ENCODE measurements around the gene IDH3A.

IDH3A gene

DNA sequence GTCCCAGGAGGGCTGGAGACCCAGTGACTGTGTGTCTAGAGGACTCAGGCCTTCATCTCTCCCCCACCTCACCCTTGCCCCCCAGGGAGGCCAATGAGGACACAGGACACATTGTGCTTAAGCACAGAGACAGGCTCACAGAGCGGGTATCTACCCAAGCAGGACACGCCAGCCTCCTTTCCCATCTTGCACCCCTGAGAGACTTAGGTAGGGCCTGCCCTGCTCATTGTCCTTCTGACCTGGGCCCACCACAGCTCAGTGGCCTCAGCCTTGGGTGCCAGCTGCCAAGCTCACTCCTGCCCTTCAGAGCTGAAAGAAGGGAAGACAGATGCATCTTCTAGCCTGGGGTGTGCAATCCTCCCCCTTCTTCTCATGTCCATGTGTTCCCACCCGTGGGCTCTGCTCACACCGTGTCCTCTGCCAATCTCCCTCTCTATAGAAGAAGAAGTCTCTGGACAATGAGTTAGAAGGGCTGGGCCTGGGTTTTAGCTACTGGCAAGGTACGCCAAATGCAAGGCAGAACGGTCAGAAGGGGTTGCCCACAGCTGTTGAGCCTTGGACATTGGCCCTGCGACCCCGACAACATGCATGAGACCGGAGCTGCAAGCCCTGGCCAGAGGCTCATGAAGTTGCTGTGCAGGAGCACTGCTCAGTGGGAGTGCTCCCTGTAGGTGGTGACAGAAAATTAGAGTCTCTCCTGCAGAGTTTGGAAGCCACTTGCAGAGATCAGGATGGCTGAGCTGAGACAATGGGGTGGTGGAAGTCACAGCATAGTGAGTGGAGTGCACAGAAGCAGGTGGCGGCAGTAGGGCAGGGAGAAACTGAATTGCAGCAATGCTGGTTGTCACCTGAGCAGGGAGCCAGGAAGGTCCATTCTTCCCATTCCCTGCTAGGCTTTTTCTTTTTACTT lies 52.4 kb downstream of the IDH3A start:
- no peak for DNase-seq (ENCODE audit: low read depth in 4 of 4, low spot score in 1 of 4)

GRCh38 chr15:78203346-78204225 lies 54.4 kb downstream of the IDH3A start:
- no peak for DNase-seq (ENCODE audit: low read depth in 4 of 4, low spot score in 1 of 4)

DNA sequence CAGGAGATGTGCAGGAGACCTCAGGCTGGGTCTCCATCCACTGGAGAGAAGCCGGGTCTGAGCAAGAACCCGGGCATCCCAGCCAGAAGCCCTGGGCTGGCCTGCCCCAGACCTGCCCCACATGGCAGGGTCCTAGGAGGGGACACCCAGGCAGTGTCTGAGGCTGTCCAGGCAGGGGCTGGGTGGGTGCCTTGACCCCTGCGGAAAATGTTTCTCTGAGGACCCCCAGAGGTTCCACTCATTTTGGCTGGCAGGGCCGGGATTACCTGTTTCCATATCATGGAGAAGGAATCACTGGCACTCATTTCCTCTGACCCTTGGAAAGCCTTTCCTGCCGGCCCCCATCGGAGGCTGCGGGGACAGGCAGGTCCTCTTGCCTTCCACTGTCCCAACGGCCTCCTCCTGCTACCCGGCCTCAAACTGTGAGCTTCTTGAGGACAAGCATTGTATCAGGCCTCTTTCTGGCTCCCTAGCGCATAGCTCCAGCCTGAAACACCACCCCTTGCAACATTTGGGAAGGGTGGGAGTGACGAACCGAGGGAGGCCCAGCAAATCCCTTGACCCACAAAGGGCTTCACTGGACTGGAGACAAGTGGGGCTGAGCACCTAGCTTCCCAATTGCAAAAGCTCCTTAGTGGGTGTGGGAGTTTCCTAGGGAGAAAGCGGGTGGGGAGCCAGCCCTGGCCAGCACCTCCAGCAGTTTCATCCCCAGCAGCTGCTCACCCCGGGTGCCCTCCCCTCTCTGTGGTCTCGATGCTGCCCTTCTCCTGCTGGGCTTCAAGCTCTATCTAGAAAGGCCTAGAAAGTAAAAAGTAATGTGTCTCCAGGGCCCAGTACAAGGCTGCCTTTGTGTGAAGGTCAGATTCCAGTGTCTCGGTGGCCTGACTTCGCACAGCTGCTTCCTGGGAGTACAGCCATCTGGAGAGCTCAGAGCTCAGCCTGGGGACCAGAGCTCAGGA lies 55.5 kb downstream of the IDH3A start:
- no peak for DNase-seq (ENCODE audit: low read depth in 4 of 4, low spot score in 1 of 4)

DNA sequence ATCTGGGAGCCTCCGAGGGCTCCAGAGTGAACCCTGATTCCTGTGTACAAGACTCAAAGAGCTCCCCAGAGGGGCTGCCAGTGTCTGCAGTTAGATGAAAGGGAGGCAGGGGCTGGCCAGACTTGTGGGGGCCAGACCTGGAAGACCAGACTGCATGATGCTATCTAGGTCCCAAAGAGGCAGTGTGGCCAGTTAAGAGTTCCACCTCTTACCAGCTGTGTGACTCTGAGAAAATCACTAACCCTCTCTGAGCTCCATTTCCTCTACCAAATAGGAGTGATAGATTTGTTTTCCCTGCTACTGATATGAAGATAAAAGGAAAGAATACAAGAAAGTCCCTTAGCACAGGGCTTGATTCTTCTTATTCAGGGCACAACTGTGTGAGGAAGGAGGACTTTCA lies 56.2 kb downstream of the IDH3A start:
- no peak for DNase-seq (ENCODE audit: low read depth in 4 of 4, low spot score in 1 of 4)

- no peak for DNase-seq (ENCODE audit: low read depth in 4 of 4, low spot score in 1 of 4)
Observed at GRCh38 chr15:78205856-78206255, 56.7 kb downstream of the IDH3A start.

DNA sequence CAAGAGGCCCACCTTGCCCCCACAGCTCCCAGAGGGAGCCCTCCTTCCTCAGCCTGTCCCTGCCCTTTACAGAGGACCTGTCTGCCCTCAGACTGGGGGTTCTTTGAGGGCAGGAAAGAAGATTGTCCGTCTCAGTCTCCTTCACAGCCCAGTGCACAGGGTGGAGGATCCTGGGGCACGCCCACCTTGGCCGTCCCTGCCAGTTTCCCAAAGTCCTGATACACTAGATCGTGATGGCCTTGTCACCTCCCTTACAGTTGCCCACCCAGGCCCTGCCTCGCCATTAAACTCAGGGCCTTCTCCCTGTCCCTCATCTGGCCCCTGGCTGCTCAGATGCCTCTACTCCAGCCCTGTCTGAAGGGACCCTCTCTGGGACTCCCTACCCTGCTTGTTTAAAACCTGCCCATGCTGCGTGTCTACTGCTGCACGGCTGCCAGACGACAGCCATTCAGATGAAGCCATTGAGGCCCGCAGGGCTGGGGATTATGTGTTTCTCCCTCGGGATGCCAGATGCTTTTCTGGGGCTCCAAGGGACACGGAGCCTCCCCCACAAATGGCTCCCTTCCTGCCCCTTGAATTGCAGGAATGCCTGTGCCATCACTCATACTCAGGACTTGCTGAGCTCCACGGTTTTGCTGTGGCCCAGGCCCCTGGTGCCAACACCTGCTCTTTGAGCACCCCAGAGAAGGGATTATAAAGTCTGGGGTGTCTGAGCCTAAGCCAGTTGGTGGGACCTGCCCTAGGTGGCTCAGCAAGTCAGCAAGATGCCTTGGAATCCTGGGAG lies 57.4 kb downstream of the IDH3A start:
- DNase-seq (ENCODE audit: low read depth in 4 of 4, low spot score in 1 of 4): no peak

- no peak for DNase-seq (ENCODE audit: low read depth in 4 of 4, low spot score in 1 of 4)
Observed at GRCh38 chr15:78207110-78207458, 57.9 kb downstream of the IDH3A start.

- DNase-seq (ENCODE audit: low read depth in 4 of 4, low spot score in 1 of 4): no peak
Observed at GRCh38 chr15:78207641-78208340, 58.6 kb downstream of the IDH3A start.

DNA sequence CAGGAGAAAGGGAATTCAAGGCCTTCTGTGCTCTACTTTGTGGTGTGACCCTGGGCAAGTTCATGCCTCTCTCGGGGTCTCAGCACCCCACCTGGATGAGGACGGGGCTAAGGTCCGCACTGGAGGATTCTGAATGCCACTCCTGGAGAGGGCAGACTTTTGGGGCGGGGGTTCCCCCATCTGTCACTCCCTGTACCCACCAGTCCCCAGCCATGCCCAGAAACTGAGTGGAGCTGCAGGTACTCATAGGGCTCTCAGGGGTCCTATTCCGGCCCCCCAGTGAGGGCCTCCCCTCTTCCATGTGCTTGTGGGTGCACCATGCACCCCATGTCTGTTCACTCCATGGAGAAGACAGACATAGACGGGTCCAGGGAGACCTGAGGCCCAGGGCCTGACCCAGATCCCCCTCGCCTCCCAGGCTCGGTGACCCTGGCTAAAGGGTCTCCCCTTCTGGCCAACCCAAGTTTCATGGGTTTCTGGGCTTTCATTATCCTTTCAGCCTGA lies 59.2 kb downstream of the IDH3A start:
- DNase-seq (ENCODE audit: low read depth in 4 of 4, low spot score in 1 of 4): no peak

DNA sequence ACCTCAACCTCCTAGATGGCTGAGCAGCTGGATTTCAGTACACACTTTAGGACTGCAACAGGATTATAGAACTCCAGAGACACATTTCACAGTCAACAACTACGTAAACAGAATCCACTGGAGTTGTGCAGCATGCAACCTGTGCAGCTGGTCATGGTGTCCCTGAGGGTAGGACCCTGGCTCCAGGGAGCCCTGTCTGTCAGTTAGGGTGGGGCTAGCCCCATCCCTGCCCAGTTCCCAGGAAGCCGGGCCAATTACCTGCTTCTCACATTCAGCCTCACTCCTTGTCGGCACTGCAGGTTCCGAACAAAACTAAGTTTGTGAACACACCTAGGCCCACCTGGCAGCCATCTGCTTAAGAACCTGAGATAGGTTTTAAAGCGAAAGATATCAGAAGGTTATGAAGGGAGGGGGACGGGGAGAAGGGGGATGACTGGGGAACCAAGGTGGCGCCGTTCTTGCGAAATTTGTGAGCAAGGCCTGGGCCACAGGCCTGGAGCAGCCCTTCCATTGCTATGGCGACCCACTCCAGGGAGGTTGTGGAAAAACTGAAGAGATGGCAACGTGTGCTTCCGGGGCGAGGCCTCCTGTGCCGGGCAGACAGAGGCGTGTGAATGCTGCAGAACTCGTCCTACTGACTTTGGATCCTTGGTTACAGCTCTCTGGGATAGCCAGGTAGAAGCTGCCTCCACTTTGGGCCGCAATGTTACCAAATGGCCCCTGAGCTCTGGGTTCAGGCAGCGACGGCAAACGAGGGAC lies 59.9 kb downstream of the IDH3A start:
- DNase-seq (ENCODE audit: low read depth in 4 of 4, low spot score in 1 of 4): no peak

- DNase-seq (ENCODE audit: low read depth in 4 of 4, low spot score in 1 of 4): no peak
Observed at GRCh38 chr15:78209646-78210348, 60.6 kb downstream of the IDH3A start.

- DNase-seq (ENCODE audit: low read depth in 4 of 4, low spot score in 1 of 4): no peak
Observed at GRCh38 chr15:78210349-78210717, 61.2 kb downstream of the IDH3A start.

GRCh38 chr15:78211189-78211921 lies 62.2 kb downstream of the IDH3A start:
- no peak for DNase-seq (ENCODE audit: low read depth in 4 of 4, low spot score in 1 of 4)

- no peak for DNase-seq (ENCODE audit: low read depth in 4 of 4, low spot score in 1 of 4)
Observed at GRCh38 chr15:78212008-78212407, 62.8 kb downstream of the IDH3A start.

GRCh38 chr15:78212546-78213424 lies 63.6 kb downstream of the IDH3A start:
- DNase-seq (ENCODE audit: low read depth in 4 of 4, low spot score in 1 of 4): no peak

GRCh38 chr15:78213425-78213750 lies 64.2 kb downstream of the IDH3A start:
- no peak for DNase-seq (ENCODE audit: low read depth in 4 of 4, low spot score in 1 of 4)

- no peak for DNase-seq (ENCODE audit: low read depth in 4 of 4, low spot score in 1 of 4)
Observed at GRCh38 chr15:78213956-78214355, 64.8 kb downstream of the IDH3A start.
